SJCRH30 (cell line): Measurements from ENCODE around the gene ACSF2. TPM values are rescaled to one million over a fixed set of nuclear protein-coding genes. Genes with fewer than 3 reads are reported as not detected.

ENCODE experiments used
- DNase-seq, 2 experiments: peaks; one replicate each; pipeline ENCODE4 v3.0.0-alpha.2; 2015 to 2020
- H3K27ac ChIP-seq: fragments of 250-450 bp; sonication (Bioruptor Pico); 2 replicates; pipeline ENCODE4 v1.5.1; 2020; ENCODE audit warnings: mild to moderate bottlenecking, moderate library complexity
- H3K27me3 ChIP-seq: fragments of 250-450 bp; sonication (Bioruptor Pico); 2 replicates; pipeline ENCODE4 v1.5.1; 2020; ENCODE audit warnings: mild to moderate bottlenecking, moderate library complexity
- H3K36me3 ChIP-seq: fragments of 250-450 bp; sonication (Bioruptor Pico); 2 replicates; pipeline ENCODE4 v1.5.1; 2020; ENCODE audit warnings: mild to moderate bottlenecking, moderate library complexity
- H3K4me1 ChIP-seq: fragments of 250-450 bp; sonication (Bioruptor Pico); 2 replicates; pipeline ENCODE4 v1.5.1; 2020; ENCODE audit warnings: mild to moderate bottlenecking, moderate library complexity
- H3K4me3 ChIP-seq: fragments of 250-450 bp; sonication (Bioruptor Pico); 2 replicates; pipeline ENCODE4 v1.5.1; 2020; ENCODE audit warnings: mild to moderate bottlenecking, moderate library complexity
- H3K9me3 ChIP-seq: fragments of 250-450 bp; sonication (Bioruptor Pico); replicated peaks from 2 replicates; pipeline ENCODE4 v1.5.1; 2020; ENCODE audit warnings: mild to moderate bottlenecking, moderate library complexity
- total RNA-seq: library from RNA; depleted of rRNA; stranded (reverse); fragments of >200 nt; shearing (Covaris generic); gene quantifications from 2 replicates; pipeline ENCODE4 v1.2.3, GENCODE V29; 2014

ACSF2 gene
- total RNA-seq, 1 experiment from 2014 or later: 6.3 TPM

DNA sequence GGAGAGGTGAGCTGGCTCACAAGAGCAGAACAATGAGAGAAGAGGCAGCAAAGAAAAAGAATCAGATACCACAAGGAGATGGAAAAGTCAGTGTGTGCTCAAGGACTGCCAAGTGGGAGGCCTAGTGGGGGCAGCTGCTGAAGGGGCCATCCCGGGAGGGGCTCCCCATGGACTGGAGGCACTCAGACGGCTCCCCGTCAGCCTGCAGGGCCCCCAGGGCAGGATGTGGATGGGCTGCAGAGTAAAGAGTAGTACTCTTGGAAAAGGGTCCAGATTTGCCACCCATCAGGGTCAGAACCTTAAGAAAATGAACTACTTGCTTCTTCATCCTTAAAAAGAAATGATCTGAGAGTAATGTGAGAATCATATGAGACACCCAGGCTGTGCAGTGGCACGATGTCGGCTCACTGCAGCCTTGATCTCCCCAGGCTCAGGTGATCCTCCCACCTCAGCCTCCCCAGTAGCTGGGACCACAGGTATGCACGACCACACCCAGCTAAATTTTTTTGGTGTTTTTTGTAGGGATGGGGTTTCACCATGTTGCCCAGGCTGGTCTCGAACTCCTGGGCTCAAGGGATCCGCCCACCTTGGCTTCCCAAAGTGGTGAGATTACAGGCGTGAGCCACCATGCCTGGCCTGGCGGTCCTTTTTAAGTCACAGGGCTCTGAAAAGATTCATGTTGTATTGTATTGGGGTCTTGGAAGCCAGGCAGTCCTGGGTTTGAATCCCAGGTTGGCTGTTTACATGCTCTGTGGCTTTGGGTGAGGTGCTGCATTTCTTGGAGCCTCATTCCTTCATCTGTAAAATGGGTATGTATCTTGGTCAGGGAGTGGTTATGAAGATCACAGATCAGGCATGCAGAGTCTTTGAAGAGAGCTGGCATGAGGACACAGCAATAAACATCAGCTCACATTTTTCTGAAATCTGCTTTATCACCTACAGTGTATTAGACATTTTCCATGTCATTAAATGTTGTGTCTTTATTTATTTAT is 15.1 kb downstream of the ACSF2 start:
- Histone ChIP-seq H3K36me3 (no peaks in the 10 kb centered on the region), H3K4me3 (no peak overlapping the region)

DNA sequence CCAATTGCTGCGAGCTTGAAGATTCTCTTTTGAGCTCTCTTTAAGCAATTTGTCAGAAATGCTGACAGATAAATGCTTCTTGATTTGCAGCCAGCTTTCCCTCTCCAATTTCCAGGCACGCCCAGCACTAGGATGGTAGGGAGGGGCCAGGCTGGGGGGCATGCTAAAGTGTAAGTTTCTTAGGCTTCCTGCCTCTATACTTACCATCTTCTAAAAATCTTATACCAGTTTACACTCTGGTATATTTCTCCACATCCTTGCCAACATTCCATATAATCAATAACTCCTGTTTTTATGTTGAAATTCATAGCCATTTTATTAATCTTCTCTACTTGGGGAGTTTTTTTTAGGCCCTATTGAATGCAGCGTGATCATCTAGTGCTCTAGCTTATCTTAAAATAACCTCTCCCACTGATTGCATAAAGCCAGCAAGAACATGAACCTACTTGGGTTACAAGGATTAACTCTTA is 17.5 kb downstream of the ACSF2 start:
- Histone ChIP-seq H3K36me3 (no peaks in the 10 kb centered on the region), H3K27ac (no peak overlapping the region), H3K4me1 (no peaks in the 10 kb centered on the region), H3K4me3 (no peak overlapping the region), H3K27me3 (no peaks in the 10 kb centered on the region), H3K9me3 (no peaks in the 10 kb centered on the region)
- DNase-seq: no peak

More for the DNA sequence above, 15.1 kb downstream of the ACSF2 start:
- no peaks in the 10 kb centered on the region for H3K9me3 ChIP-seq
- DNase-seq: no peak
- no peak overlapping the region for H3K27ac ChIP-seq
- H3K27me3 ChIP-seq: no peaks in the 10 kb centered on the region
- H3K4me1 ChIP-seq: no peaks in the 10 kb centered on the region

DNA sequence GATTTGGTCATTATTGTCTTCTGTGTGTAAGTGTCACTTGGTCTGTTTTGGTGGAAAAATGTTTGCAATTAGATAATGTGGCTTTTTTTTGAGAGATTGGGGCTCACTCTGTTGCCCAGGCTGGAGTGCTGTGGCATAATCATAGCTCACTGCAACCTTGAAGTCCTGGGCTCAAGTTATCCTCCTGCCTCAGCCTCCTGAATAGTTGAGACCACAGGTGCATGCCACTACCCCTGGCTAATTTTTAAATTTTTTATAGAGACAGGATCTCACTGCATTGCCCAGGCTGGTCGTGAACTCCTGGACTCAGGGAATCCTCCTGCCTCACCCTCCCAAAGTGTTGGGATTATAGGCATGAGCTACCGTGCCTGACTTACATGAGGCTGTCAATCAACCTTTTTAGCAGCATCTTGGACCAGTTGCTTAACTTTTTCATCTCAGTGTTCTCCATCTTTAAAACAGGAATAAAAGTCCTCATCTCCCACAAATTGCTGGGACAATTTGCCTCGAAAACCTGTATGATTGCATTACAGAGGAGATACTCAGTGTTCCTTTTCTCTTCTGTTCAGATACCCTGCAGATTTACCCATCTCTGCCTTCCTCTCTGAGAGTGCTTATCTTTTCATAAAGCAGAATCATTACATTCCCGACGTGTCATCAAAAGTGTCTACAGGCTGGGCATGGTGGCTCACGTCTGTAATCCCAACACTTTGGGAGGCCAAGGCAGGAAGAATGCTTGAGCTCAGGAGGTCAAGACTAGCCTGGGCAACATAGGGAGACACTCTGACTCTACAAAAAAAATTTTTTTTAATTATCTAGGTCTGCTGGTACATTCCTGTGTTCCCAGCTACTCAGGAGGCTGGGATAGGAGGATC is 19.1 kb downstream of the ACSF2 start:
- H3K4me3 ChIP-seq: no peak overlapping the region
- H3K36me3 ChIP-seq: no peaks in the 10 kb centered on the region
- no peak for DNase-seq
- H3K4me1 ChIP-seq: no peaks in the 10 kb centered on the region
- H3K27me3 ChIP-seq: no peaks in the 10 kb centered on the region
- H3K9me3 ChIP-seq: no peaks in the 10 kb centered on the region
- no peak overlapping the region for H3K27ac ChIP-seq

DNA sequence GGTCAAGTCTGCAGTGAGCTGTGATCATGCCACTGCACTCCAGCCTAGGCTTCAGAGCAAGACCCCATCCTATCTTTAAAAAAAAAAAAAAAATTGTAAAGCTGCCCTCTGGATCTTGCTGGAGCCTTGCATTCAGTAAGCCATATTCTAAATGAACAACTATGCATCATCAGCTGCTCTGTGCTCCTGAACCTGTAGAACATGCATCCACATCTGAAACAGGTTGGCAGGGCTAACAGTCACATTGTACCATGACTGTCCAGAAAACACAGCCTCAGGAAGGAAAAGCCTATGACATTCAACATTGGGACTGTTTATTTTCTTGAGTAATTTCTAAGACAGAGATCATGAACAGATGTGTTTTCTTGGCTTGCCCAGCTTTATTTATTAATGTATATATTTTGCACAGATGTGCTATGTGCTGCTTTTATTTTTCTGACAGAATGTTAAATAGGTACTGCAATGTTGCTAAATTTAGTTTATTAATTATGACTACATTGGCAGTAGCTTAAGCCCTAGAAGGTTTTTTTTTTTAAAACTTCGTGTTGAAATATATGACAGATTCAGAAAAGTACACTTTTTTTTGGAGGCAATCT is 19.8 kb downstream of the ACSF2 start:
- H3K9me3 ChIP-seq: no peaks in the 10 kb centered on the region
- DNase-seq: no peak
- H3K36me3 ChIP-seq: no peaks in the 10 kb centered on the region
- H3K4me1 ChIP-seq: no peaks in the 10 kb centered on the region
- no peak overlapping the region for H3K27ac ChIP-seq
- no peaks in the 10 kb centered on the region for H3K27me3 ChIP-seq
- no peak overlapping the region for H3K4me3 ChIP-seq

DNA sequence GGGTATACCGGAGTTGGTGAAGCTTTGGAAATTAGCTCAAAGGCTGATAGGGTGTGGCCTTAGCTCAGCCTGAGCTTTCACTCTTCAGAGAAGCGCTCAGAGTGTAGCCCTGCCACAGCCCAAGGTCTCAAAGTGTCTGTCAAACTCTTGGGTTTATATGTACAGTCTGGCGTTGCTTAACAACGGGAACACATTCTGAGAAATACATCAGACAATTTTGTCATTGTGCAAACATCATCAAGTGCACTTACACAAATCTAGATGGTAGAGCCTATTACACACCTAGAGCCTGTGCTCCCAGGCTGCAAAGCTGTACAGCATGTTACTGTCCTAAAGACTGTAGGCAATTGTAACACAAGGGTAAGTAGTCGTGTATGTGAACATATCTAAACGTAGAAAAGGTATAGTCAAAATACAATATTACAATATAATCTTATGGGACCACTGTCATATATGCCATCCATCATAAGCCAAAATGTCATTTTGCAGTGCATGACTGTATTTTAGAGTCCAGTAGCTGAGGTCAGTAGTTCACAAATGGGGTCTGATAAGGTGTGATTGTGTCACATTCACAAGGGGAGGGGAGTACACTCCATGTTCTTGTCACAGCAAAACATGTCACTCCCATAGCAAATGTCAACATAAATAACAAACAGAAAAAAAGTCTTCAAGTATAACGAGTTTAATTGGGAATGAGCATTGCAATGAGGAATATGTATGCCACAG is 22.0 kb downstream of the ACSF2 start:
- Histone ChIP-seq H3K27ac (no peak overlapping the region), H3K9me3 (no peaks in the 10 kb centered on the region), H3K4me1 (no peaks in the 10 kb centered on the region), H3K36me3 (no peaks in the 10 kb centered on the region), H3K27me3 (no peaks in the 10 kb centered on the region), H3K4me3 (no peak overlapping the region)
- no peak for DNase-seq

DNA sequence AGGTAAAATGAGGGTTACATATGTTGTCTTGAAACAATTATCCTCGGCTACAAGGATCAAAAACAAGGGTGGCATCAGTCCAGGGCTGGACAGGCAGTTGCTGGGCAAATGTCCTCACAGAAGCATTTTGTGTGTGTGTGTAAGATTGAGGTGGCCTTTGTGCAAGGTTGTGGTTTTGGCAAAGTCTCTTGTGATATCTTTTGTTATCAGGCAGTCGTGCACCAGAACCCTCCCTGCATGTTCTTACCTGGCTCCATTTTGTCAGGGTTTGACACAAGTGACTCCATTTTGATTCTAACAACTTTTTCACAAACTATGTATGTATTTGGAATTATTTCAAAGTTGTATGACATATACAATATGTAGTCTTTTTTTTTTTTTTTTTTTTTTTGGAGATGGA is 22.6 kb downstream of the ACSF2 start:
- Histone ChIP-seq H3K27ac (no peak overlapping the region), H3K4me1 (no peaks in the 10 kb centered on the region), H3K4me3 (no peak overlapping the region), H3K27me3 (no peaks in the 10 kb centered on the region), H3K9me3 (no peaks in the 10 kb centered on the region), H3K36me3 (no peaks in the 10 kb centered on the region)
- no peak for DNase-seq

DNA sequence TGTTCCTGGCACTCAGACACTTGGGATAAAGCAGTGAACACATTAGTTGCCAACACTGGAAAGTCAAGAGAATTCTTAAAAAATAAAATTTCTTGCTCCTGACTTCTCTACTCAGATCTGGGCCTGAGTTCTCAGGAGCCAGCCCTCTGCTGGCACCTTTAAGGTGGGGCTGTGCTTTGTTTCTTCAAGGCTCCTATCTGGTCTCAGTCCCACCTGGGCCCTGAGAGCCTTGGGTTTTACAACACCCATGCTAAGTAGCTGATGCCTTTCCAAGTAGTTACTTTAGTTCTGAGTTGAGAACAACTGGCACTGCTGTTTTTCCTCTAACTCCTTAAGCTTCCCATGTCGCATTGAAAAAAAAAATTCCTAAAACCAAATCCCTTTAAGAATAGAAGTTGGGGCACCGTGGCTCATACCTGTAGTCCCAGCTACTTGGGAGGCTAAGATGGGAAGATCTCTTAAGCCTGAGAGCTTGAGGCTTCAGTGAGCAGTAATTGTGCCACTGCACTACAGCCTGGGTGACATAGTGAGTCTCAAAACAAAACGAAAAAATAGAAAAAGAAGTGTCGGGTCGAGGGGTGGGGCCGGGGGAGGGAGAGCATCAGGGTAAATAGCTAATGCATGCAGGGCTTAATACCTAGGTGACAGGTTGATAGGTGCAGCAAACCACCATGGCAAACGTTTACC is 26.1 kb downstream of the ACSF2 start:
- no peaks in the 10 kb centered on the region for H3K27me3 ChIP-seq
- no peak overlapping the region for H3K4me3 ChIP-seq
- no peaks in the 10 kb centered on the region for H3K36me3 ChIP-seq
- no peak overlapping the region for H3K27ac ChIP-seq
- DNase-seq: no peak
- no peaks in the 10 kb centered on the region for H3K4me1 ChIP-seq
- no peaks in the 10 kb centered on the region for H3K9me3 ChIP-seq

DNA sequence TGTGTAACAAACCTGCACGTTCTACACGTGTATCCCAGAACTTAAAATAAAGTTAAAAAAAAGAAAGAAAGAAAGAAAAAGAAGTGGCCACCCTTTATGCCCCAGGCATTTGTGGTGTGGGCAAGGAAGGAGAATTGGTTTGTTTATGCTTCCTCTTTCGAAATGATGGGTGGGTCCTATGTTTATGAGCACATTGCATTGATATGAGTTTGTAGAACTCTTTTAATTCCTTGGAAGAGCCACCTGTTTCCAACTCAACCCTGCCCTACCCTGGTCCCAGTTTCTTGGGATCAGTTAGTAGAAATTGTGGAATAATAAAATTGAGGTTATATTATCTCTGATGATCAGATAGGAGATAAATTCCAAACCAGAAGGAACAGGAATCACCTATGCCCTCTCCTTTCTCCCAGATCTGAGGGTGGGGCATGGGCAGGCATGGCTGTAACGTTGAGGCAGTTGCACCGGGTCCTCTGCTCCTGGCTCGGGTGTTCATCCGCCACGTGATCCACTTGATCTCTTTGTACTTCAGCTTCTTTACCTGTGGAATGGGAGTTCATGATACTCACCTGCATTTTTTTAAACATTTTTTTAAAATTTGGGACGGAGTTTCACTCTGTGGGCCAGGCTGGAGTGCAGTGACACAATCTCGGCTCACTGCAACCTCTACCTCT is 26.7 kb downstream of the ACSF2 start:
- no peaks in the 10 kb centered on the region for H3K27me3 ChIP-seq
- no peak overlapping the region for H3K4me3 ChIP-seq
- DNase-seq: no peak
- H3K9me3 ChIP-seq: no peaks in the 10 kb centered on the region
- H3K36me3 ChIP-seq: no peaks in the 10 kb centered on the region
- no peaks in the 10 kb centered on the region for H3K4me1 ChIP-seq
- no peak overlapping the region for H3K27ac ChIP-seq

DNA sequence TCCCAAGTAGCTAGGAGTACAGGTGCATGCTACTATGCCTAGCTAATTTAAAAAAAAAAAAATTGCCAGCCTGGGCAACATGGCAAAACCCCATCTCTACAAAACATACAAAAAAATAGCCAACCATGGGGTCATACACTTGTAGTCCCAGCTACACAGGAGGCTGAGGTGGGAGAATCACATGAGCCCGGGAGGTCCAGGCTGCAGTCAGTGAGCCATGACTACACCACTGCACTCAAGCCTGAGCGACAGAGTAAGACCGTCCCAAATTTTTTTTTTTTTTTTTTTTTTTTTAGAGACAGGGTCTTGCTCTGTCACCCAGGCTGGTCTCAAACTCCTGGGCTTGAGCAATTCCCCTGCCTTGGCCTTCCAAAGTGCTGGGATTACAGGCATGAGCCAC is 27.9 kb downstream of the ACSF2 start:
- no peak for DNase-seq
- no peaks in the 10 kb centered on the region for H3K36me3 ChIP-seq

DNA sequence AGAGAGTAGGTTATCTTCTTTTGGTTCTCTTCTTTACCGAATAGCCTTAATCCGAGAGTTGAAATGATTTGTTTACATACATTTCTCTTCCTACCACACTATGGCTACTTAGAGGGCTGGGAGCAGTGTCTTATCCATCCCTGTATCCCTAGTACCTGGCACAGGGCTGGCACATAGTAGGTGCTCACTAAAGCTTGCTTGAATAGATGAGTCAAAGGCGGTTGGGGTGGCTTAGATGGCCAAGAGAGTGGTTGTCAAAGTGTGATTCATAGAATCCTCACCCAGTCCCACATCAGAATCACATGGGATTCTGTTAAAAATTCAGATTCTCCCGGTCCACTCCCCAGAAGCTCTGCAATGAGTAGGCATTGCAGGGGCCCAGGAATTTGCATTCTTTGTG is 31.6 kb downstream of the ACSF2 start:
- Histone ChIP-seq H3K4me1 (no peaks in the 10 kb centered on the region), H3K4me3 (no peak overlapping the region), H3K9me3 (no peaks in the 10 kb centered on the region), H3K27ac (no peak overlapping the region), H3K27me3 (no peaks in the 10 kb centered on the region), H3K36me3 (no peaks in the 10 kb centered on the region)
- no peak for DNase-seq

More for the DNA sequence above, 27.9 kb downstream of the ACSF2 start:
- H3K27ac ChIP-seq: no peak overlapping the region
- H3K4me3 ChIP-seq: no peak overlapping the region
- H3K27me3 ChIP-seq: no peaks in the 10 kb centered on the region
- H3K9me3 ChIP-seq: no peaks in the 10 kb centered on the region
- H3K4me1 ChIP-seq: no peaks in the 10 kb centered on the region

DNA sequence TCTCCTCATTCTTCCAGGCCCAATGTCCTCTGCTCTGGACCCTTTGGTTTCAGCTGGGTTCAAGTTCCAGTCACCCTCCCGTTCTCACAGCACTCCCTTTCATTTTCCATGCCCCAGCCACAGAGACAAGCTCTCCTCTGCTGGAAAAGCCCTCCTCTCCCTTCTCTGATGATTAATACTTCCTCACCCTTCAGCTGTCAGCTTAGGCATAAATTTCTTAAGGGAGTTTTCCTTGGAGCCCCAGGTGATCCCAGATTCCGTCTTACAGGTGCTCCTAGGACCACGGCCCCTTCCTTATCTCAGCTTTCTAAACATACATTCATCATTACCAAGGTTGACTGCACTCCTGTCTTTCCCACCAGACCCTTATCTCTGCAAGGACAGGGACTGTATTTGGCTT is 32.3 kb downstream of the ACSF2 start:
- Histone ChIP-seq H3K36me3 (no peaks in the 10 kb centered on the region), H3K4me3 (no peak overlapping the region), H3K9me3 (no peaks in the 10 kb centered on the region), H3K27me3 (no peaks in the 10 kb centered on the region), H3K27ac (no peak overlapping the region), H3K4me1 (no peaks in the 10 kb centered on the region)
- no peak for DNase-seq

DNA sequence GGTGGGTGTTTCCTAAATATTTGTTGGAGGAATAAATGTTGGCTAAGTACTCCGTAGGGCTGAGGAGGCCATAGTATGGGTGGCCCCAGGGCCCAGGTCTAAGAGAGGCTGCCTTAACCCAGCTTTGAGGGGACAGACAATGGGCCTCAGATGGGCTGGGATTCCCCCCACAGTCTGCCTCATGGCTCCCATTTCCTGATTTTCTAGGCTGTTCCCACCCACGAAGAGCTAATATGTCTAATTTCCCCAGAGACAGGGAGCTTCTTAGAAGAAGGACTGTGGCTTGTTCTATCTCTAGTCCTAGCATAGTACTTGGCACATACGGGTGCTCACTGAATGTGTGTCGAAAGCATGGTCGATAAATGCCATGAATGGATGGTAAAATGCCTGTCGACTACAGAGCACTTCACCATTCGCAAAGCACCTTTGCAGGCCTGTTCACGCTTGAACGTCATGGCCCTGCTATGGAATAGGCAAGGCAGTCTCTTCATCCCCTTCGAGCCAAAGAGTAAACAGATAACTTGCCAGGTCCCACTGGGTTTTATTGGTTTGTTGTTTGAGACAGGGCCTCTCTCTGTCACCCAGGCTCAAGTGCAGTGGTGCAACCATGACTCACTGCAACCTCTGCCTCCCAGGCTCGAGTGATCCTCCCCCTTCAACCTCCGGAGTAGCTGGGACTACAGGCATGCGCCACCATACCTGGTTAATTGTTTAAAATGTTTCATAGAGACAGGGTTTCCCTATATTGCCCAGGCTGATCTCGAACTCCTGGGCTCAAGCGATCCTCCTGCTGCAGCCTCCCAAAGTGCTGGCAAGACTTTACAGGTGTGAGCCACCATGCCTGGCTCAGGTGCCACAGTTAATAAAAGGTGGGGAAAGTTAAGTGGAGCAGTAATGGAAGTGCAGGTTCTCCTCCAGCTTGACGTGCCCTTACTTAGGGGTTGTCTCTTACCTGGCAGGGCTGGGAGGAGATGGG is 33.0 kb downstream of the ACSF2 start:
- no peak overlapping the region for H3K4me3 ChIP-seq
- H3K27me3 ChIP-seq: no peaks in the 10 kb centered on the region
- no peak for DNase-seq
- no peaks in the 10 kb centered on the region for H3K4me1 ChIP-seq
- no peaks in the 10 kb centered on the region for H3K9me3 ChIP-seq
- H3K36me3 ChIP-seq: no peaks in the 10 kb centered on the region
- H3K27ac ChIP-seq: no peak overlapping the region
